Stimulated activated CD4-positive, alpha-beta T cell treated with anti-CD3 and anti-CD28 coated beads, Interleukin-1b, Interleukin-23, amount 100 ng/mL, for 48 hours (primary cell): ENCODE results near the gene CANT1.

Source experiments
- DNase-seq: peaks from one replicate; pipeline ENCODE4 v3.0.0-alpha.2; 2020

The CANT1 gene

DNA sequence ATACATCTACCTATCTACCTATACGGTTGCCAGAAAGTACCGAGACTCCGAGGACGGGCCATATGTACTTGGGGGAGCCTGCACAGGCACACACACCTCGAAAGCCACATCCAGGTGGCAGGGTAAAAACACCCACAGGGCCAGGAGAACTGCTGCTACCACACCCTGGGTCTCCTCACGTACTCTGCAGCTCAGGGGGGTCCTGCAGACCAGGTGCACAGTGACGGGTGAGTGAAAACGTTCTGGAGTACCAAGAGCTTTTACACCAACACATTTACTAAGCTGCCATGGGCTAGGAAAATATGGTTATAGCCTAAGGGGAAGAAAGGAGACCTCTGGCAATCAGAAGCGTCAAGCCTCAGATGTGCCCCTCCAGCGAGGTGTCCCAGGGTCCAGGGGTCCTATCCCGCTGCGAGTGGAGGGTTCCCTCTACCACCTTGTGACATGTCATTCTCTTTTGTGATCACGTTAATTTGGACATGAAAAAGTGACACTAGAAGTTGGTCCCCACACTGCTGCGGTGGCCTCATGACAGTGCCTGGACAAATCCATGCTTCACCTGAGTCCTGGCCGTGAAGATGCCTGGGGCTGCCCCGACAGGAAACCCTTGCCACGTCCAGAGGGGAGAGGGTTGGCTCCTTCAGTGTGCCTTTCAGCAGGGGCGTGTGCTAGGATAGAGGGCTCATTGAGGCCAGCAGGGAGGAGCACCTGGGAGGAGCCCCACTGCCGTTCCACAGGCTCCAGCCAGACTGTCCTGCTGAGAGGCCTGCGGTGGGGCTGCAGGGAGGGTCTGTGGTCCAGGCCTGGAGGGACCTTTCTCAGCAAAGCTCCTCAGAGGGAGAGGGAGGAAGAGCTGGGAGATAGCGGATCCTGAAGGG is 1.8 kb downstream of the CANT1 start:
- DNase-seq, result no peak

DNA sequence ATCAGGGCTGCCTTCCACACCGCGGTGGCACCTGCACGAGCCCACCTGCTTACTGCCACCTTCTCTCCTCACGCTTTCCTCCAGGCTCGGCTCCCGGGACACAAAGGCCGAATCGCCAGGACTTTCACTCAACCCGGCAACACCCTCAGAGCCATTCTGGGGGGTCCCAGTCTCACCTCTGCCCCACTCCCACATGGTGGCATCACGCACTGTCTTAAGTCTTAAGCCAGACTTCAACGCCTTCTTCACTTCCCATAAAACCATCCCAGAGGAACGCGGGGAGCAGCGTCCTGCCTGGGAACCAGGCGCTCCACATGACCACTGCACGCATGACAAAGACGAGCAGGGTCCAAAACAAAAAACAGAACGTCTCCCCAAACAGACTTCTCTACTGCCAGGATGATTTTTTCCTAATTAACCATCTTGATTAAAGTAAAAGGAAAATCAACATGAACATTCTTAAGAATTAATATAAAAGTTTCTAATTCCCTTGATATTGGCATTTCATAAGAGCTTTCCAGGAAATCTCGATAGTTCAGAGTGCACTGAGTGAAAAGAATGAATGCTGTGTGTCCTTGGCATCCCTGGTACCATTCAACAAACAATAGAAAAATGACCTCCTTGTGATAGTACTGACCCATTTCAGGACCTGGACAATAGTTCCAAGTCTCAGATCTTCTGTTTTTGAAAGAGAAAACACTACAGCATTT is 2.6 kb downstream of the CANT1 start:
- no peak for DNase-seq

DNA sequence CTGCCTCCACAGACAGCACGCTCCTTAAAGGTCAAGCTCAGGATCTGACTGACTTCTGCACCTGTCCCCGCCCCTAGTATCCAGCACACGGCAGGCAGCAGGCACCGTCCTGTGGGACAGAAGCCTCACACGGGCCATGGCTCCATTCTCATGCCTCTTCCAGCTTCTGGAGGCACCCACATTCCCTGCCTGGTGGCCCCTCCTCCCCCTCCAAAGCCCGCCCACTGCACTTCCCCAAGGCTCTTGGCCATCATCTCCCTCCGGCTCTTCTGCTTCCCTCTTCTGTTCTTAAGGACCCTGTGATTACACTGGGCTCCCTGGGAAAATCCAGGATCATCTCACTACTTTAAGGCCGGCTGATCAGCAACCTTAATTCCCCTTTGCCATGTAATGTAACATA is 3.5 kb downstream of the CANT1 start:
- DNase-seq, result no peak

- DNase-seq, result no peak
These were observed 4.3 kb downstream of the CANT1 start for GRCh38 chr17:79005063-79005861.

DNA sequence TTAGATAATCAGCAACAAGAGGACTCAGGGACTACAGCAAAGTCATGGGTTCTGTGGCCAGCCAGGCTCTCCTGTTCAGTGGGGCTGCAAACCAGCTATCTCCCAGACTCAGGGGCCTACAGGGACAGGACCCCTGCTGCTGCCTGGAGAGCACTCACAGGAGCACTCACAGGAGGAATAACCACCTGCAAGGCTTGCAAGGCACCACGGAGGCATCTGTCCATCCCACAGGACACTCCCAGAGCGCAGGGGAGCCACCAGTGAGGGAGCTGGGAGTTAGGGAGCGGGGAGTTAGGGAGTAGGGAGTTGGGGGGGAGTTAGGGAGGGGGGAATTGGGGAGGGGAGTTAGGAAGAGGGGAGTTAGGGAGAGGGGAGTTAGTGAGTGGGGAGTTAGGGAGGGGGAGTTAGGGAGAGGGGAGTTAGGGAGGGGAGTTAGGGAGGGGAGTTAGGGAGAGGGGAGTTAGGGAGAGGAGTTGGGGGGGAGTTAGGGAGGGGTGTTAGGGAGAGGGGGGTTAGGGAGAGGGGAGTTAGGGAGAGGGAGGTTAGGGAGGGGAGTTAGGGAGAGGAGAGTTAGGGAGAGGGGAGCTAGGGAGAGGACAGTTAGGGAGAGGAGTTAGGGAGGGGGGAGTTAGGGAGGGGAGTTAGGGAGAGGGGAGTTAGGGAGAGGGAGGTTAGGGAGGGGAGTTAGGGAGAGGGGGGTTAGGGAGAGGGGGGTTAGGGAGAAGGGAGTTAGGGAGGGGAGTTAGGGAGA is 5.7 kb downstream of the CANT1 start:
- DNase-seq, result no peak

DNA sequence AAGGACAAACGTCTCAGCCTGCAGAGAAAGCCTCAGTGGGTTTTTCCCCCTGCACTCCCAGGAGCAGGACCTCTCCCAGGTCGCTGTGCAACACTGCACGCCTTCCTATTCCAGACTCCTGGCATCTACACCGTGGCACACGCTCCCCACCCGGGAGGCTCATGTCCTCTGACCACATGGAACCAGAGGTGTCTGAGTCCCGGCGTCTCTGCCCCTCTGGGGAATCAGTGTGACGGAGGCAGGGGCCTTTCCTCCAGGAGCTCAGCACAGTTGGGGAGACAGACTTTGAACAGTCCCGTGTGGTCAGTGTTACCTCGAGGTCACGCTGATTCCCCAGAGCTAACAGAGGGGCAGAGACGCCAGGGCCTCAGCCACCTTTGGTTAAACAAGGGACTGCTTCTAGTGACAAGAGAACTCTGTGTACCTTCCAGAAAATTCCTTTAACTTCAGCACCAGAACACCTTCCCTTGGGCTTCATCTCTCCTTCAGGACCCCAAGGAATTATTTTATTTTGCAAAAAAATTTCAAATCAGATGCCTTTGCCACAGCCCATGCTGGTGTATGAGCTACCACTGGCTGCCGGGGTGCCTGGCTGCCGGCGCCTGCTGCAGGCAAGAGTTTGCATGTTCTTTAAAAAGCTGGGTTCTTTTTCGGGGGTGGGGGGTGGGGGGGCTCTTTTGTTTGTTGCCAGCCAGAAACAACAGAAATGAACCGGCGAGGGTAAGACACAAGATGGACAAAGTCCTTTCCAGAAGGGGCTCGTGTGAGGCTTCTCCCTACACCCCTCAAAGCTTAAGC is 6.6 kb downstream of the CANT1 start:
- no peak for DNase-seq

- DNase-seq, result no peak
These were observed 7.3 kb downstream of the CANT1 start for GRCh38 chr17:79002291-79002690.

- DNase-seq, result no peak
These were observed 8.2 kb downstream of the CANT1 start for GRCh38 chr17:79001190-79002020.

DNA sequence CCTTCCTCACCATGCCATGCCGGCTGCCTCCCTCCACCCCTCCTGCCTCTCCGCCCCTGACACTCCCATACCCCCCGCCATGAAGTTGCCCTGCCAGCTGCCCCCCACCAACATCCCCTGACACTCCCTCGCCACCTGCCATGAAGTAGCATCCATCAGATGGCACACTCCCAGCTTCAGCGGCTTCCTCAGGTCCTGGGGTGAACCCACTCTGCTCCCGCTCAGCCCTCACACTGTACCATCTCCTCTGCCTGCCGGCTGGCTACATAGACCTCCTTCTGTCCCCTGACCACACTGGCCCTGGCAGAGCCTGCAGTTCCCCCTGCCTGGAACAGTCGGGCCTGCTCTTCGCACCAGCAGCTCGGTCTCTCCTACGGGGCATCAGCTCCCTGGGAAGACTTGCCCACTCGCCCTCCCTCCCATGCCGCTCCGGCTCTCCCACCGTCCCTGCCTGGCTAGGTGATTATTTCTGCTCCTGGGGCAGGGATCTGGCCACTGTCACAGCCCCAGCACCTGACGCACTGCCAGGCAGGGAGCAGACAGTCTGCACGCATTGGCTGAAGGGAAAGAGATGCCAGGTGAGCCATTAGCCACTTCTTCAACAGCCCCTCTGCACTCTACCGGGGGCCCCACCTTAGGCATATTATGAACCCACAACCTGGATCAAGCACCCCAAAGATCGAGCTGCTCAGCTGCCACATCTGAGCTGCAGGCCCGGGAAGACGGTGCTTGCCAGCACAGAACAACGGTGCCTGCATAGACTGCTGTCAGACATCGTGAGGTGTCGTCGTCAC is 9.0 kb downstream of the CANT1 start:
- DNase-seq, result no peak

GRCh38 chr17:78999947-79000395 is 9.6 kb downstream of the CANT1 start:
- no peak for DNase-seq

DNA sequence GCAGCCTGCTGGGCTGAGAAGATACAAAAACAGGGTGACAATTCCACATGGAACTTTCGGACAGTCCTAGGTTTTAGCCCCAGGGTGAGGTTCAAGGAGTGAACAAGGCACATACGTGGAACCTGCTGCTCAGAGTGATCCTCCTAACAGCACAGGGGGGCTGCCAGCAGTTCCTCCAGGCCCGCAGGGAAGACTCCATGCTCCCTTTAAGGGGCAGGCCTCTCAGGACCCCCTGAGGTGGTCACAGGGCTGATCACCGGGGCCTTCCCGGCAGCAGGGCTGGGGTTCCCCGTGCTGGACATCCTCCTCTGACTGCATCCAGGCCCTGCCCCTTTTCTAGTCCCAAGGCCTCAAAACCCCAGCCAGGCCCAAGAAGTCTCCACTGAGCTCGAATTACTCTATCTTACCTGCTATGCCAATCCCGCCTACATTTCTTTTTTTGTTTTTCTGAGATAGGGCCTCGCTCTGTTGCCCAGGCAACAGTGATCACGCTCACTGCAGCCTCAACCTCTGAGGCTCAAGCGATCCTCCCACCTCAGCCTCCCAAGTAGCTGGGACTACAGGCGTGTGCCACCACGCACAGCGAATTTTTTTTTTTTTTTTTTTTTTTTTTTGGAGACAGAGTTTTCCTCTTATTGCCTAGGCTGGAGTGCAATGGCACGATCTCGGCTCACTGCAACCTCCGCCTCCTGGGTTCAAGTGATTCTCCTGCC is 10.4 kb downstream of the CANT1 start:
- no peak for DNase-seq

GRCh38 chr17:78998311-78999055 is 11.1 kb downstream of the CANT1 start:
- no peak for DNase-seq

- DNase-seq, result no peak
These were observed 11.7 kb downstream of the CANT1 start for GRCh38 chr17:78997881-78998280.

DNA sequence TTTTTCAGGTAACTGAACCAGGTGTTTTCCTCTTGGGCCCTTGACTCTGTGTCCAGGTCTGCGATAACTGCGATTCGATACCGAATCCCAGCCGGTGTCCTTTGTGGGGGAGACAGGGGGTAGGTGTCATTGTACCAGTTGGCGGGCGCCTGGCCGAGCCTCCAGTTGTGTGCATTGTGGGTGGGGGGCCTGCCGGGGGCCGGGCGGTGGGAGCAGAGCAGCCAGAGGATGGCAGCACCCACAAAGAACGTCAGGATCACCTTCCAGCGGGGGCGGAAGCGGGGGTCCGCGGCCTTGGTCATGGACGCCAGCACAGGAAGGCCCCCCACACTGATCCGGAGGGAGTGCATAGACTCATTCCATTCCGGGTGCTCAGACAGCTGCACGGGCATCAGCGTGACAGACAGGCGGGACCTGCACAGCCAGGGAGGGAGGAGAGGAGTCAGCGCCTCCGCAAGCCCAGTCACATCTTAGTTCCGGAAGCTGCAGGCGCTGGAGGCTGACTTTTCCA is 12.3 kb downstream of the CANT1 start:
- DNase-seq, result no peak

DNA sequence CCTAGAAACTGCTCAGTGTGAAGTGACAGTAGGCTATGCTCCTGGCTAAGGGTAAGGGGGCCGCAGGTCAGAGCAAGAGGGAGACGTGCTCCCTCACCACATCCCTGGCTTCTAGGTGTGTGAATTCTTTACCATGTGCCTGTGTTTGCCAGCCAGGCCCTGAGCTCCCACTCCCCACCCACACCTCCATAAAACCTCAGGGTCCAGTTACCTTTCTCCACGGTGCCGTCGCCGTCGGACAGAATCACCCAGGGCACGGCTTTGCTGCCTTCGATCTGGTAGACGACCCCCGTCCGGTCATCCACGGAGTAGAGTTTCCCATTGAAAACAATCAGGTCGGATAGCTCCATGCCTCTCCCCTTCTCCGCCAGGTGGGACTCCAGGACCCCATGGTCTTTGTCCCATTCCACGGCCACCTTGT is 12.8 kb downstream of the CANT1 start:
- DNase-seq, result no peak

- DNase-seq, result no peak
These were observed 13.7 kb downstream of the CANT1 start for GRCh38 chr17:78995761-78996451.

DNA sequence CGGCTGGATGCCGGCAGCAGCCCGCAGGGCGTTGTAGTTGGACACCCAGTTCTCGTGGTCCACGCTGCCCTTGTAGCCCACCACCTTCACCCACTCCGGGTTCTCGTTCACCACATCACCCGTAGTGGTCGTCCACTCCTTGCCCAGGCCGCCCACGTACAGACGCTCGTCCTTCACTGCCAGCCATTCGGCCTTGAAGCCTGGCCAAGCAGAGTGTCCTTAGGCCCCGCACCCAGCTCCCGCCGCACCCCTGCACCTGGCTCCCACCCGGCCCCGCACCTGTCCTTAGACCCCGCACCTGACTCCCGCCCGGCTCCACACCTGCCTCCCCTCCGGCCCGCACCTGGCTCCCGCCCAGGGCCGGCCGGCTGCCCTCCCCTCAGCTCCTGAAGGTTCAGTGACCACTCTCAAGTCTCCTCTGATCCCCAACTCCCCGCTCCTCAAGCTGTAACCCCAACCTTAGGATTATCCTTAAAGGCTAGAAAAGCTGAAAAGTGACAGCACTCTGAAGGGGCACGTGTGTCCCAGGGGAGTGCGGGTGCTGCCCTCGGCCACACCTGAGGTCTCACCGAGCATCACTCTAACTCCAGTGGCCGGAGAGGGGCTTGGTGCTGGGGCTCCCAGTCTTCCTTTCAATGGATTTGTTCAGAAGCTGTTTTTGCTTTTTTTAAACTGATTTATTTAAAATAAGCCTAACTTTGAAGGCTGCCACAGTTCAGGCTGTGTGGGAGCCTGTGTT is 14.4 kb downstream of the CANT1 start:
- DNase-seq, result no peak
